Thymus (tissue), 11 donors: ENCODE measurements around the gene ACAP3. TPM values are rescaled to one million over a fixed set of nuclear protein-coding genes. Genes with fewer than 3 reads are reported as not detected.

ENCODE experiments used
- DNase-seq, 9 donors: peaks; one replicate each; pipeline ENCODE4 v3.0.0-alpha.2; 2013; ENCODE audit warnings: low spot score in 9 of 9, low read depth in 6 of 9, missing footprints in 1 of 9
- H3K27ac ChIP-seq, 2 donors: one replicate each; pipeline ENCODE4 v1.5.1; 2013; ENCODE audit warnings: control low read depth in 1 of 2, low read depth in 1 of 2, low read length in 1 of 2, mild to moderate bottlenecking in 1 of 2, moderate library complexity in 1 of 2
- H3K27me3 ChIP-seq, 2 donors: one replicate each; pipeline ENCODE4 v1.5.1; 2013; ENCODE audit warnings: low read length in 1 of 2; ENCODE audit not compliant: control insufficient read depth in 2 of 2, insufficient read depth in 1 of 2
- H3K36me3 ChIP-seq, 2 donors: one replicate each; pipeline ENCODE4 v1.5.1; 2013; ENCODE audit warnings: low read length in 1 of 2, mild to moderate bottlenecking in 1 of 2, moderate library complexity in 1 of 2; ENCODE audit not compliant: control insufficient read depth in 2 of 2, insufficient read depth in 2 of 2
- H3K4me1 ChIP-seq, 2 donors: one replicate each; pipeline ENCODE4 v1.5.1; 2013; ENCODE audit warnings: low read length in 2 of 2; ENCODE audit not compliant: control insufficient read depth in 2 of 2, insufficient read depth in 2 of 2
- H3K4me3 ChIP-seq, 2 donors: one replicate each; pipeline ENCODE4 v1.5.1; 2013; ENCODE audit warnings: low read length in 2 of 2, control low read depth in 1 of 2, mild to moderate bottlenecking in 1 of 2
- H3K9me3 ChIP-seq, 2 donors: one replicate each; pipeline ENCODE4 v1.5.1; 2013; ENCODE audit warnings: low read length in 1 of 2, mild to moderate bottlenecking in 1 of 2; ENCODE audit not compliant: control insufficient read depth in 2 of 2, insufficient read depth in 1 of 2
- WGBS: extraction: QIAGEN DNeasy Blood & Tissue Kit; methylation state at CpG from one replicate; pipeline ENCODE4 v1.1.7; 2013; 5-methylcytosine and 5-hydroxymethylcytosine counted together
- polyA plus RNA-seq: library from polyadenylated mRNA; stranded (reverse); fragments of 200-250 nt; gene quantifications from one replicate; pipeline ENCODE4 v1.2.3, GENCODE V29; 2013
- total RNA-seq: library from RNA; stranded (reverse); fragments of 120-200 nt; gene quantifications from one replicate; pipeline ENCODE4 v1.2.4, GENCODE V29; 2013
- donor health status: healthy.

Gene ACAP3
- total and polyA plus RNA-seq, 2 donors: 15.5 to 58.8 TPM

GRCh38 chr1:1326075-1326605, 18.4 kb upstream of the ACAP3 start:
- WGBS: 66% methylated on average over 8 of the region's 8 CpGs
- Histone ChIP-seq H3K4me1 (peaks cover 26 to 29% of the 10 kb centered on the region in 2 donors), H3K9me3 (peaks cover 1 to 16% of the 10 kb centered on the region in 2 donors), H3K4me3 (peak overlapping the region; percentile 68 to 95), H3K27me3 (no peaks in the 10 kb centered on the region), H3K27ac (peak overlapping the region; percentile 69 to 81), H3K36me3 (peaks cover 21% of the 10 kb centered on the region in 2 donors)
- peak in 1 of 9 donors; percentile 39 for DNase-seq

- Histone ChIP-seq H3K36me3 (peaks cover 21 to 23% of the 10 kb centered on the region in 2 donors), H3K4me1 (peaks cover 26 to 29% of the 10 kb centered on the region in 2 donors)
- 74% methylated on average over 16 of the region's 16 CpGs for WGBS
Measured at GRCh38 chr1:1325288-1326074, 17.8 kb upstream of the ACAP3 start.

DNA sequence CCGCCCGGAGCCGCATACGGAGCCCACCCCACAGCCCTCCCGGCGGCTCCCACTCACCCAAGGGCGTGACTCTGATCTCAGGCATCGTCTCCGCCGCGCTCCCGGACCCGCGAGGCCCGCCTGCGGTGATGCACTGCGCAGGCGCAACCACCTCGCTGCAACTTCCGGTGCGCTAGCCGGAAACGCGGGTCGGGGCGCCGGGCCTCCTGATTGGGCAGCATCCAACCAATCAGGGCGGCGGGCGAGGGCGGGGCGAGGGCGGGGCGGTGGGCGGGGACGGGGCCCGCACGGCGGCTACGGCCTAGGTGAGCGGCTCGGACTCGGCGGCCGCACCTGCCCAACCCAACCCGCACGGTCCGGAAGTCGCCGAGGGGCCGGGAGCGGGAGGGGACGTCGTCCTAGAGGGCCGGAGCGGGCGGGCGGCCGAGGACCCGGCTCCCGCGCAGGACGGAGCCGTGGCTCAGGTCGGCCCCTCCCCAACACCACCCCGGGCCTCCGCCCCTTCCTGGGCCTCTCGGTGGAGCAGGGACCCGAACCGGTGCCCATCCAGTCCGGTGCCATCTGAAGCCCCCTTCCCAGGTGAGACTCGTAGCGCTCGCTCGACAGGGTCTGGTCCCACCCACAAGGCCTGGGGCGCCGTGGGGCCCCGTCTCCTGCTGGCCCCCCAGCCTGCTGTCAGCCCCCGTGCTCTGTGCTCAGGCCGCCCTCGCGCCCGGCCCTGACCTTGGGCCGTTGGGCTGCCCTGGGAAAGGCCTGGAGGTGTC, 17.0 kb upstream of the ACAP3 start, which contains the start of the genes CPTP and INTS11:
Gene CPTP, plus strand, starts transcription at position 279 of the 764 bp plus-strand sequence. CDS start 2,109 bp downstream, outside the sequence.
Gene INTS11, minus strand, starts transcription at position 137 of the 764 bp plus-strand sequence. Its CDS starts 52 bp downstream, at position 85.
- Histone ChIP-seq H3K4me3 (peak within 1 kb of the TSS; percentile 68 to 95), H3K4me1 (peaks cover 26 to 29% of the 10 kb centered on the region in 2 donors), H3K27ac (peak within 1 kb of the TSS; percentile 69 to 78), H3K36me3 (peaks cover 27 to 31% of the 10 kb centered on the region in 2 donors), H3K27me3 (no peaks in the 10 kb centered on the region), H3K9me3 (peaks cover 1 to 2% of the 10 kb centered on the region in 2 donors)
- WGBS: 7% methylated on average over 84 of the region's 84 CpGs
- peak; percentile 69 to 96 (median 89) for DNase-seq

More at GRCh38 chr1:1325288-1326074, 17.8 kb upstream of the ACAP3 start:
- H3K27me3 ChIP-seq: no peaks in the 10 kb centered on the region
- H3K4me3 ChIP-seq: peak overlapping the region; percentile 68 to 95
- H3K27ac ChIP-seq: peak overlapping the region; percentile 69 to 76
- DNase-seq: no peak
- peaks cover 1 to 9% of the 10 kb centered on the region in 2 donors for H3K9me3 ChIP-seq

DNA sequence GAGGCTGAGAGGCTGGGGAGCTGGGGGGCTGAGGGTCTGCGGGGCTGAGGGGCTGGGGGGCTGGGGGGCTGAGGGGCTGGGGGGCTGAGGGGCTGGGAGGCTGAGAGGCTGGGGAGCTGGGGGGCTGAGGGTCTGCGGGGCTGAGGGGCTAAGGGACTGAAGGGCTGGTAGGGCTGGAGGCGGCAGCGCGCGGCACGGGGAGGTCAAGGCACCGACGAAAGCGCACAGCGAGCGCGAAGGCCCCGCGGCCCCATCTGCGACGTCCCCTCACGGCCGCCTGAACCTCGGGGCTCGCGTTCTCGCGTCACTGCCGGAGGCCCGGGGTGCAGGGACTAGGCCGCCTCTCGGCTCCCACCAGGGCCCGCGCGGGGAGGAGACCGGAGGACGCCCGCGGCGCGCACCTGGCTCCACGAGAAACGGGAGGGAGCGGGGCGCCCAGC, 16.4 kb upstream of the ACAP3 start:
- Histone ChIP-seq H3K36me3 (peaks cover 33 to 37% of the 10 kb centered on the region in 2 donors), H3K4me1 (peaks cover 26 to 29% of the 10 kb centered on the region in 2 donors), H3K9me3 (no peaks in the 10 kb centered on the region), H3K27ac (peak overlapping the region in 1 of 2 donors; percentile 78), H3K4me3 (peak overlapping the region; percentile 68 to 95), H3K27me3 (no peaks in the 10 kb centered on the region)
- DNase-seq: no peak
- 1% methylated on average over 41 of the region's 41 CpGs for WGBS

DNA sequence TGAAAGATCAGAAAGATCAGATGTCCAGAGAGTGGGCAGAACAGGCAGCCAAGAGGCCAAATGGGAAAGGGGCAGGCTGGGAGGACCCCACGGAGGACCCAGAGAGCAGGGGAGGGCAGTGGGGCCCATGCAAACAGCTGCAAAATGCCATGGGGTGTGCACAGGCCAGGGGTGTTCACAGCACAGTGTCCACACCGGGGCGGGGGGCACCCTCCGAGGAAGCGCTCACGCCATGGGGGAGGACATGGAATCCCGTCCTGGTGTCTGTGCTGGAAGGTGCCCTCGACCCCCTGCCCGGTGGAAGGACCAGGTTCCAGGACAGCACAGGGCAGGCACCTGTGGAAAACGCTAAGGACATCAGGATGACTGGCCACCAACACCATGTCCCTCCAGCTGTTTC, 15.2 kb upstream of the ACAP3 start:
- Histone ChIP-seq H3K27ac (no peak overlapping the region), H3K4me3 (no peak overlapping the region), H3K4me1 (peaks cover 26 to 29% of the 10 kb centered on the region in 2 donors), H3K27me3 (no peaks in the 10 kb centered on the region), H3K9me3 (no peaks in the 10 kb centered on the region), H3K36me3 (peaks cover 36 to 37% of the 10 kb centered on the region in 2 donors)
- DNase-seq: no peak
- WGBS: over 99% methylated on average over 10 of the region's 10 CpGs

GRCh38 chr1:1322418-1322817, 14.7 kb upstream of the ACAP3 start:
- H3K27me3 ChIP-seq: no peaks in the 10 kb centered on the region
- 96% methylated on average over 14 of the region's 14 CpGs for WGBS
- H3K4me1 ChIP-seq: peaks cover 26 to 29% of the 10 kb centered on the region in 2 donors
- H3K4me3 ChIP-seq: no peak overlapping the region
- no peaks in the 10 kb centered on the region for H3K9me3 ChIP-seq
- H3K36me3 ChIP-seq: peaks cover 32 to 34% of the 10 kb centered on the region in 2 donors
- H3K27ac ChIP-seq: no peak overlapping the region
- no peak for DNase-seq

- H3K27ac ChIP-seq: no peak overlapping the region
- no peak overlapping the region for H3K4me3 ChIP-seq
- no peaks in the 10 kb centered on the region for H3K27me3 ChIP-seq
- DNase-seq: no peak
- H3K4me1 ChIP-seq: peaks cover 25% of the 10 kb centered on the region in 2 donors
- H3K9me3 ChIP-seq: no peaks in the 10 kb centered on the region
- WGBS: 97% methylated on average over 8 of the region's 8 CpGs
- peaks cover 32 to 34% of the 10 kb centered on the region in 2 donors for H3K36me3 ChIP-seq
Measured at GRCh38 chr1:1321477-1321876, 13.7 kb upstream of the ACAP3 start.

GRCh38 chr1:1320666-1321448, 13.1 kb upstream of the ACAP3 start:
- H3K4me3 ChIP-seq: no peak overlapping the region
- H3K27ac ChIP-seq: no peak overlapping the region
- peaks cover 19% of the 10 kb centered on the region in 2 donors for H3K4me1 ChIP-seq
- no peak for DNase-seq
- no peaks in the 10 kb centered on the region for H3K27me3 ChIP-seq
- H3K9me3 ChIP-seq: no peaks in the 10 kb centered on the region
- 97% methylated on average over 23 of the region's 23 CpGs for WGBS
- peaks cover 32 to 34% of the 10 kb centered on the region in 2 donors for H3K36me3 ChIP-seq
